ENCODE measurements around the gene FIZ1.

Gene FIZ1

GRCh38 chr19:55580628-55581144, 18.6 kb downstream of the FIZ1 start, which contains the start of gene ZNF579 (continued):
- TF ChIP-seq ZNF248 (tag by site-specific recombination; IDR thresholded peaks at IDR 0.05) (no peak), ZNF501 (tag by site-specific recombination; IDR thresholded peaks at IDR 0.05) (no peak; the same call in none of the 2 replicates), ZNF513 (tag by site-specific recombination; IDR thresholded peaks at IDR 0.05) (0 out of 2 replicates have a peak, but pooled peaks have one; percentile 25), ZNF548 (tag by site-specific recombination; IDR thresholded peaks at IDR 0.05) (no peak), ZNF184 (tag by site-specific recombination; IDR thresholded peaks at IDR 0.05) (no peak), OVOL3 (tag by site-specific recombination; IDR thresholded peaks at IDR 0.05) (no peak), ZNF211 (tag by site-specific recombination; IDR thresholded peaks at IDR 0.05; ENCODE audit: low read depth) (no peak), ZBTB10 (tag by site-specific recombination; IDR thresholded peaks at IDR 0.05) (no peak), ZNF18 (tag by site-specific recombination; IDR thresholded peaks at IDR 0.05) (no peak), ZNF530 (tag by site-specific recombination; IDR thresholded peaks at IDR 0.05; ENCODE audit: low read depth) (no peak), RBAK (tag by site-specific recombination; IDR thresholded peaks at IDR 0.05) (no peak), GLI4 (tag by site-specific recombination; IDR thresholded peaks at IDR 0.05) (0 out of 2 replicates have a peak, but pooled peaks have one; percentile 83), ZSCAN16 (tag by site-specific recombination; IDR thresholded peaks at IDR 0.05) (no peak), ZNF571 (tag by site-specific recombination; IDR thresholded peaks at IDR 0.05) (no peak), ELK4 (IDR thresholded peaks at IDR 0.05; ENCODE audit: borderline replicate concordance, low read depth, low read length) (no peak), EGR2 (tag by site-specific recombination; IDR thresholded peaks at IDR 0.05; ENCODE audit: low read depth) (no peak), ZFP69B (tag by site-specific recombination; IDR thresholded peaks at IDR 0.05) (peak; percentile 35; the same call in 1 of the 2 replicates), ZNF433 (tag by site-specific recombination; IDR thresholded peaks at IDR 0.05; ENCODE audit: low read depth) (no peak), PRDM10 (tag by site-specific recombination; IDR thresholded peaks at IDR 0.05) (peak; percentile 52; the same call in 1 of the 2 replicates), ZNF132 (tag by site-specific recombination; IDR thresholded peaks at IDR 0.05; ENCODE audit: borderline replicate concordance) (no peak), ZNF488 (tag by site-specific recombination; IDR thresholded peaks at IDR 0.05) (no peak), PRDM4 (tag by site-specific recombination; IDR thresholded peaks at IDR 0.05) (no peak), ZNF416 (tag by site-specific recombination; IDR thresholded peaks at IDR 0.05) (no peak), ZNF202 (tag by site-specific recombination; IDR thresholded peaks at IDR 0.05; ENCODE audit: borderline replicate concordance) (no peak), ZNF335 (tag by site-specific recombination; conservative IDR thresholded peaks at IDR 0.05) (peak; percentile 78; the same call in 1 of the 2 replicates), ZNF266 (tag by site-specific recombination; IDR thresholded peaks at IDR 0.05; ENCODE audit: low read depth) (no peak), ZBTB17 (tag by site-specific recombination; IDR thresholded peaks at IDR 0.05) (no peak)

Data from HEK293 (cell line).